C4-2B (cell line): ENCODE measurements around the gene RMND1.
"Not testable (repeated sequence)": the region's sequence is repeated elsewhere in the genome, so short reads cannot be mapped to it uniquely, and the experiment has no call there.

ENCODE experiments used
- CTCF ChIP-seq: fragments of 450-650 bp; conservative IDR thresholded peaks from 2 replicates; pipeline ENCODE4 v1.5.1; 2017; ENCODE audit warnings: mild to moderate bottlenecking
- ZFX ChIP-seq: fragments of 450-650 bp; IDR thresholded peaks from 2 replicates; pipeline ENCODE4 v1.6.1; 2017

- TF ChIP-seq CTCF, ZFX: not testable (repeated sequence)
Observed at GRCh38 chr6:151455751-151456398, 3.9 kb upstream of the RMND1 start.
